Endometrium (tissue), 2 donors: Measurements from ENCODE around the gene SBF2.

Source experiments
- FAIRE-seq: peaks from 2 replicates; lab custom pipeline; 2012; peaks lifted over from hg19 to GRCh38; lab: Jason Lieb, UNC
- donor health status: control.
- donor health status: control.

The SBF2 gene

GRCh38 chr11:9739123-9739900, 554.7 kb downstream of the SBF2 start:
- no peak for FAIRE-seq

GRCh38 chr11:9738707-9739106, 555.3 kb downstream of the SBF2 start:
- no peak for FAIRE-seq

GRCh38 chr11:9738116-9738515, 555.9 kb downstream of the SBF2 start:
- FAIRE-seq: no peak

GRCh38 chr11:9736365-9736764, 557.7 kb downstream of the SBF2 start:
- no peak for FAIRE-seq

GRCh38 chr11:9735919-9736318, 558.1 kb downstream of the SBF2 start:
- FAIRE-seq: no peak

GRCh38 chr11:9735236-9735635, 558.8 kb downstream of the SBF2 start:
- FAIRE-seq: no peak

- FAIRE-seq: no peak
These were observed 560.8 kb downstream of the SBF2 start for GRCh38 chr11:9733212-9733611.

- no peak for FAIRE-seq
These were observed 561.6 kb downstream of the SBF2 start for GRCh38 chr11:9732453-9732852.

- FAIRE-seq: no peak
These were observed 562.8 kb downstream of the SBF2 start for GRCh38 chr11:9731256-9731655.
